Measurements from ENCODE around the gene ABCA8. TPM values are rescaled to one million over a fixed set of nuclear protein-coding genes. Genes with fewer than 3 reads are reported as not detected.

ABCA8 gene
- total and polyA plus RNA-seq, 2 experiments from 2014 or later = not detected

DNA sequence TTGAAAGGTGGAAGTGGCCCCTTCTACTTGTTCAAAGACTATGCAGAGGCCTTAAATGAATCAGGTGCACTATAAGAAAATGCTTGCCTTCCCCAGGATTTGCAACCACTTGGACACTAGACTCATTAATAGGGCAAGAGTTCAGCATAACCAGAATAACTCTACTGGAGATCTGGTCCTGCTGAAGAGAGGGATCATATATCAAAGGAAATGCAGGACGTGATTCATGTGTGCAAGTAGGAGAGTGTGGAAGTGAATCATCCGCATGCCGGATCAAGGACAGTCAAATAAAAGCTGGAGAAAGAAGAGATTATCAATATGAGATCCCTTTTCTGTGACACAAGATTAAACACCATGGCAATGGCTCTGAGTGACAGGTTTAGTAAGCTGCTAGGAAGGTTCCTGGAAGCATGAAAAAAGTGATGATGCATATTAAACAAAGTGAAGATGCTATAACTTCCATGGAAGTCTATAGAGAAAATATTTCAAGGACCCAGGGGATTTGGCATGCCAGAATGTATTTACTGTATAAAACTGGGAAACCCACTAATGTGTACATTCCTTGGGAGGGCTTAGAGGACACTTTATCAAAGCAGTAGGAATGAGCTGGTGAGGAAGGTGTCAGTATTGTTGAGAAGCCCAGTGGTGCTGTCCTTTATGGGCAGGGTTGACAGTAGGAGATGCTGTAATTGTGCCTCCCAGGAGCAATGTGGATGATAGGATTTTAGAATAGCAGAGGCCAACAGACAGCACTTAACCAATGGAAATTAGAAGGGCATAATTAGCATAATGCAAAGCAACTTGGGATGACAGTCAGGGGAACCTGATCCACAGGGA lies 133.1 kb downstream of the ABCA8 start:
- ATAC-seq (no peak), DNase-seq (ENCODE audit: low spot score) (no peak)
- Histone ChIP-seq H3K4me3 (no peak overlapping the region), H3K27ac (ENCODE audit: low read depth) (no peak overlapping the region), H3F3A (replicated peaks; ENCODE audit: low read depth) (no peaks in the 10 kb centered on the region), H4K20me1 (replicated peaks; ENCODE audit: insufficient read depth) (no peaks in the 10 kb centered on the region), H2AFZ (no peak overlapping the region), H3K4me2 (no peak overlapping the region), H3K27me3 (ENCODE audit: insufficient read depth) (no peaks in the 10 kb centered on the region), H3K36me3 (ENCODE audit: insufficient read depth) (no peaks in the 10 kb centered on the region), H3K9me2 (ENCODE audit: insufficient read depth) (peaks cover 3% of the 10 kb centered on the region; the same call in 1 of the 2 replicates), H3K4me1 (ENCODE audit: insufficient read depth) (no peaks in the 10 kb centered on the region), H3K79me2 (replicated peaks; ENCODE audit: insufficient read depth) (no peaks in the 10 kb centered on the region)
- no peaks in the 10 kb centered on the region; the same call in 2 of the 3 replicates for H3K4me1 Mint-ChIP-seq
- H3K36me3 Mint-ChIP-seq (ENCODE audit: low read depth) = no peaks in the 10 kb centered on the region
- no peak overlapping the region for H3K27ac Mint-ChIP-seq
- TF ChIP-seq ETS1 (IDR thresholded peaks at IDR 0.05) (no peak), ZNF462 (CRISPR knock-in tag; IDR thresholded peaks at IDR 0.05) (no peak)
- no peaks in the 10 kb centered on the region for H3K27me3 Mint-ChIP-seq (ENCODE audit: insufficient read depth, low read depth, poor library complexity)
- no peaks in the 10 kb centered on the region for H3K9me3 Mint-ChIP-seq
- H3K4me3 Mint-ChIP-seq = no peak overlapping the region

Data from GM23338 (cell line).